Heart left ventricle (tissue), 16 donors: Measurements from ENCODE around the gene ELOVL3. TPM values are rescaled to one million over a fixed set of nuclear protein-coding genes. Genes with fewer than 3 reads are reported as not detected.

Experiments
- ATAC-seq, 4 donors: fragments of 200-7000 bp; cut with Tn5 transposase; one replicate each; pipeline ENCODE4 v1.9.1; 2020 to 2022; ENCODE audit warnings: moderate library complexity in 4 of 4, mild to moderate bottlenecking in 3 of 4, moderate number of reproducible peaks in 1 of 4
- DNase-seq, 5 donors: peaks; one replicate each; pipeline ENCODE4 v3.0.0-alpha.2; 2020
- H3K27ac ChIP-seq, 12 donors: fragments of 200-600 bp; sonication (generic) in 4 of 12; one replicate each; pipeline versions ENCODE4 v1.5.0 to v1.8.0; 2016 to 2022; ENCODE audit warnings: mild to moderate bottlenecking in 2 of 12
- H3K27me3 ChIP-seq, 9 donors: fragments of 200-600 bp; sonication (generic) in 2 of 9; one replicate each; pipeline versions ENCODE4 v1.5.1 to v1.8.0; 2016 to 2022; ENCODE audit warnings: mild to moderate bottlenecking in 3 of 9
- H3K36me3 ChIP-seq, 9 donors: fragments of 200-600 bp; sonication (generic) in 2 of 9; one replicate each; pipeline versions ENCODE4 v1.5.0 to v1.8.0; 2018 to 2022; ENCODE audit warnings: mild to moderate bottlenecking in 2 of 9
- H3K4me1 ChIP-seq, 12 donors: fragments of 200-600 bp; sonication (generic) in 4 of 12; one replicate each; pipeline versions ENCODE4 v1.5.0 to v1.8.0; 2016 to 2022; ENCODE audit warnings: mild to moderate bottlenecking in 3 of 12
- H3K4me3 ChIP-seq, 12 donors: fragments of 200-600 bp; sonication (generic) in 4 of 12; one replicate each; pipeline versions ENCODE4 v1.5.0 to v1.8.0; 2017 to 2022; ENCODE audit warnings: mild to moderate bottlenecking in 9 of 12, moderate library complexity in 4 of 12
- H3K9me3 ChIP-seq, 12 donors: fragments of 200-600 bp; sonication (generic) in 4 of 12; one replicate each; pipeline versions ENCODE4 v1.5.0 to v1.8.0; 2016 to 2022; ENCODE audit warnings: mild to moderate bottlenecking in 1 of 12
- POLR2A ChIP-seq, 2 donors: fragments of 450-650 bp; IDR thresholded peaks; one replicate each; pipeline ENCODE4 v1.6.1; 2017; ENCODE audit warnings: antibody characterized with exemption in 2 of 2, mild to moderate bottlenecking in 2 of 2, moderate library complexity in 2 of 2
- WGBS, 4 donors: extraction: QIAGEN DNeasy Blood & Tissue Kit in 2 of 4; methylation state at CpG; one replicate each; pipeline versions ENCODE4 v1.1.5 to v1.1.7; 2013 to 2018; 5-methylcytosine and 5-hydroxymethylcytosine counted together
- intact Hi-C, 10 donors: fragments of 100-400 bp; cut with DNase I; formaldehyde crosslinking; loops; one replicate each; pipeline versions ENCODE4 v1.11.1 to v1.14.2; 2022
- polyA plus RNA-seq, 2 donors: library from polyadenylated mRNA; stranded (reverse); fragments of 200-250 nt; gene quantifications; one replicate each; pipeline ENCODE4 v1.2.3, GENCODE V29; 2013
- total RNA-seq, 9 donors: library from RNA; depleted of rRNA in 2 of 9; stranded (reverse); fragments of >200 nt in 2 of 9; fragmentation: NEBNext Ultra II Directional in 3 of 9; extraction: Animal tissue kit (Norgen Biotek cat#: 25700) in 3 of 9; gene quantifications; one replicate each; pipeline versions ENCODE4 v1.1.0 to v1.2.4, GENCODE V29; 2016 to 2023
- TF ChIP-seq, protein P1 (sequence below), 12 donors: fragments of 200-600 bp; sonication (generic) in 4 of 12; IDR thresholded peaks; one replicate each; pipeline versions ENCODE4 v1.5.0 to v1.8.0; 2018 to 2022; ENCODE audit warnings: antibody characterized with exemption in 12 of 12, mild to moderate bottlenecking in 5 of 12
- donor health status: ischemic (EF 13 %, LVEDD 7.1; RV severe dilation, severe dysfunction).
- donor health status: healthy with polysubstance abuse.
- donor health status: DM: no; HTN: yes; CAD: no.
- donor health status: DM: no; HTN: no; CAD: no.
- donor health status: ischemic (EF 25% LVEDD 6.9; RV normal size, moderate dysfunction).
- donor health status: ischemic (EF 25% LVEDD 5.7; RV mildly dilated, moderate dysfunction).
- donor health status: healthy.
- donor health status: DM: yes; HTN: yes; CAD: no.
- donor health status: ischemic (EF 35%, LVEDD 5.7; RV mildly dilated, moderate dysfunction).
- donor health status: nonischemic (EF 11% LVEDD 7.7; RV severe dilation, severe dysfunction).
- donor health status: DM: yes; HTN: yes; CAD: no.
- donor health status: PGD.
- donor health status: ischemic (EF 29% LVEDD 5.4; RV normal size, mild dysfunction).
- donor health status: nonischemic (EF 23%, LVEDD 6.1; RV moderate dilation, normal function).

The ELOVL3 gene
- total and polyA plus RNA-seq, 11 donors: 0.17 to 0.25 (median 0.20) TPM; not detected in 8

DNA sequence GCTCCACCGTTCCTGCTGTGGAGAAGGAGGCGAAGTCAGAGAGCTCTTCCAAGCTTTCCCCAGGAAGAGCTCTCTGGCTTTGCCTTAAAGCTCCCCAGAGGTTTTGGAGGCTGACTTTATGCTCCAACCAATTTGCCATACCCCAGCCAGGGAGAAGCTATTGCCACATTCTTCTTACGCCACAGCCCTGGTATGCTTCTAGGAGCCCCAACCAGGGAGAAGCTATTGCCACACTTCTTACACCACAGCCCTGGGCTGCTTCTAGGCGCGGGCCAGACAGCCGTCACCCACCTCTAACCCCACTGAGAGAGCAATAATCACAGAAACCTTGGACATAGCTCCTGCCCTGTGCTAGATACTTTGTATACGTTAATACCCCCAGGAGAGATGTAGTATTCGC, 951 bp downstream of the ELOVL3 start:
- no peak for DNase-seq
- no peak for TF ChIP-seq POLR2A (IDR thresholded peaks at IDR 0.05)
- TF ChIP-seq, protein P1, sequence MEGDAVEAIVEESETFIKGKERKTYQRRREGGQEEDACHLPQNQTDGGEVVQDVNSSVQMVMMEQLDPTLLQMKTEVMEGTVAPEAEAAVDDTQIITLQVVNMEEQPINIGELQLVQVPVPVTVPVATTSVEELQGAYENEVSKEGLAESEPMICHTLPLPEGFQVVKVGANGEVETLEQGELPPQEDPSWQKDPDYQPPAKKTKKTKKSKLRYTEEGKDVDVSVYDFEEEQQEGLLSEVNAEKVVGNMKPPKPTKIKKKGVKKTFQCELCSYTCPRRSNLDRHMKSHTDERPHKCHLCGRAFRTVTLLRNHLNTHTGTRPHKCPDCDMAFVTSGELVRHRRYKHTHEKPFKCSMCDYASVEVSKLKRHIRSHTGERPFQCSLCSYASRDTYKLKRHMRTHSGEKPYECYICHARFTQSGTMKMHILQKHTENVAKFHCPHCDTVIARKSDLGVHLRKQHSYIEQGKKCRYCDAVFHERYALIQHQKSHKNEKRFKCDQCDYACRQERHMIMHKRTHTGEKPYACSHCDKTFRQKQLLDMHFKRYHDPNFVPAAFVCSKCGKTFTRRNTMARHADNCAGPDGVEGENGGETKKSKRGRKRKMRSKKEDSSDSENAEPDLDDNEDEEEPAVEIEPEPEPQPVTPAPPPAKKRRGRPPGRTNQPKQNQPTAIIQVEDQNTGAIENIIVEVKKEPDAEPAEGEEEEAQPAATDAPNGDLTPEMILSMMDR (IDR thresholded peaks at IDR 0.05): no peak
- H3K9me3 ChIP-seq: no peaks in the 10 kb centered on the region
- no peak for ATAC-seq
- H3K27me3 ChIP-seq: peaks cover 8 to 29% (median 19%) of the 10 kb centered on the region in 9 donors
- H3K4me3 ChIP-seq: no peak overlapping the region
- 74 to 79% (median 75%) methylated on average over 8 of the region's 8 CpGs for WGBS, 4 donors
- H3K4me1 ChIP-seq: peaks cover 5 to 42% (median 32%) of the 10 kb centered on the region in 12 donors
- H3K36me3 ChIP-seq: no peaks in the 10 kb centered on the region
- no peak overlapping the region for H3K27ac ChIP-seq
- intact Hi-C loops: loop anchor here in 9 of 10 donors (5.0 to 10.0 kb wide), 8 partner anchors 60 to 358 kb away; partner anchors contain the start of gene NFKB2 (in 1 of the 9)

DNA sequence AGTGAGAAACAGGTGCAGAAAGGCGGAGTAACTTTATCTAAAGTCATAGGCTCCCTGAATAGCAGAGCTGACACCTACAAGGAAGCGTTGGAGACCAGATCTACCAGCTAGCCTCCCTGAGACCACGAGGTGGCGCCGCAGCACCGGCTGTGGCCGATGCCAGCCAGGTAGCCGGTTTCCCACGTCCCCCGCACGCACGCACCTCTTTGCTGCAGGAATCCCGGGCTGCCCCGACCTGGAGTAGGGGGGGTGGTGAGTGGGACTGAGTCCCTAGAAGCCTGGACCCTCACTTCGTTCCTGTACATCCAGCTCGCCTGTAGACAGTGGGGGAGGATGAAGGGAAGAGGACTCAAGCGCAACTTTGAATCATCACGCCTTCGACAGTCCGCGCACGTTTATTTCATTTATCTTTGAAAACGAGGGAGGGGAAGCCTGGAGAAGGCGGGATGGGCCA, 3.7 kb downstream of the ELOVL3 start:
- Histone ChIP-seq H3K27me3 (peaks cover 8 to 35% (median 22%) of the 10 kb centered on the region in 9 donors), H3K36me3 (no peaks in the 10 kb centered on the region), H3K4me3 (peak overlapping the region in 11 of 12 donors; percentile 31 to 62 (median 49)), H3K9me3 (no peaks in the 10 kb centered on the region), H3K4me1 (peaks cover 5 to 42% (median 32%) of the 10 kb centered on the region in 12 donors), H3K27ac (no peak overlapping the region)
- WGBS, 4 donors: 1 to 2% (median 1%) methylated on average over 20 to 24 of the region's 24 CpGs
- TF ChIP-seq, protein P1 (IDR thresholded peaks at IDR 0.05): peak; percentile 89 to 98 (median 96)
- no peak for TF ChIP-seq POLR2A (IDR thresholded peaks at IDR 0.05)
- ATAC-seq: peak; percentile 48 to 68 (median 64)
- DNase-seq: peak; percentile 78 to 90 (median 83)
- intact Hi-C loops: loop anchor here (1.0 to 10.0 kb wide), 17 partner anchors 61 to 355 kb away; partner anchors contain the start of gene NFKB2 (in 3 of the 10)

DNA sequence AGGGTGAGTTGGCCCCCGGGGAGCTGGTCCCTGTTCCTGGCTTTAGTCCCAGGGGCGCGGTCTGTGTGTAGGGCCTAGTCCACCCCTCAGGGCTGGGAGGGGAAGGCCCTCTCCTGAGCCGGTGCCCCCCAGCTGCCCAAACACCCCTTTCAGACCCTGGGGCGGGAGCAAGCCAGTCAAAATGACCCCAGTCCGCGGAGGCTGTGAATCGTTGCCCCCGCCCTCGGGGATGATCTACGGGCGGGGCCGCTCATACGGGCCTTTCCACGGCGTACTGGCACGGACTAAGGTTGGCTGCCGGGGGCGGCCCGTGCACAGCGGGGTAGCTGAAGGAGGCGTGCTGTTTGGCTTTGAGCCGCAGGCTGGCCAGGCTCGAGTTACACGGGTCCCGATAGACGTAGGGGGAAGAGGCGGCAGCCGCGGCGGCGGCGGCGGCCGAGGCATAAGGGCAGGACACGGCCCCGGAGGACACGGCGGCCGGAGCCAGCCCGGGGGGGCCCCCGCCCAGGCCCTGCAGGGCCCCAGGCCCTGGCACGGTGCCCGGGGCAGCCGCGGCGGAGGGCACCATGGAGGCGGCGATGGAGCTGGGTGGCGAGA, 4.3 kb downstream of the ELOVL3 start:
- no peak overlapping the region for H3K27ac ChIP-seq
- peak; percentile 27 to 72 (median 56) for DNase-seq
- H3K36me3 ChIP-seq: no peaks in the 10 kb centered on the region
- intact Hi-C loops: loop anchor here in 3 of 10 donors (2.0 to 5.0 kb wide), 2 partner anchors 122 to 167 kb away; partner anchors contain the start of gene NFKB2 (in 1 of the 3)
- no peaks in the 10 kb centered on the region for H3K9me3 ChIP-seq
- 0 to 4% (median 1%) methylated on average over 21 to 50 of the region's 50 CpGs for WGBS, 4 donors
- peaks cover 5 to 42% (median 29%) of the 10 kb centered on the region in 12 donors for H3K4me1 ChIP-seq
- ATAC-seq: peak in 3 of 4 donors; percentile 12 to 40 (median 18)
- peaks cover 8 to 35% (median 22%) of the 10 kb centered on the region in 9 donors for H3K27me3 ChIP-seq
- peak overlapping the region; percentile 21 to 62 (median 48) for H3K4me3 ChIP-seq
- TF ChIP-seq POLR2A (IDR thresholded peaks at IDR 0.05): no peak
- TF ChIP-seq, protein P1 (IDR thresholded peaks at IDR 0.05): no peak

DNA sequence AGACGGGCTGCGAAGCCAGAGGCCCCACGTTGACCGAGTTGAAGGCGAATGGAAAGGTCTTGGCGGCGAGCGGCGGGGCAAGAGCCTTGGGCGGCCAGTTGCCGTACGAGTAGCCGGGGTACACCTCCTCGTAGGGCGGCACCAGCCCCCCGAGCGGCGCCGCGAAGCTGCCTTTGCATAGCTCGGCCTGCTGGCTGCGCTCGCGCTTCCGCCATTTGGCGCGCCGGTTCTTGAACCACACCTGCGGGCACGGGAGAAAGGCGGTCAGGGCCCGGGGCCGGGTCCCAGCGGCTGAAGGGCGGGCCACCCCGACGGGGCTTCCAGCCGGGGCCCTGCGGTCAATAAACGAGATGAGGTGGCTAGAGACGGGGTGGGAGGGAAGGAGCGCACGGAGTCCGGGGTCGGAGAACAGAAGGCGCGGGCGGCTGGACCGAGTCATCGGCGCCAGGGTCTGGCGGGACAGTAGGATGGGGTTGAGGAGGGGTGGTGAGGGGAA, 4.8 kb downstream of the ELOVL3 start:
- Histone ChIP-seq H3K36me3 (no peaks in the 10 kb centered on the region), H3K4me1 (peaks cover 5 to 36% (median 25%) of the 10 kb centered on the region in 12 donors), H3K9me3 (no peaks in the 10 kb centered on the region), H3K27me3 (peaks cover 8 to 35% (median 22%) of the 10 kb centered on the region in 9 donors), H3K4me3 (peak overlapping the region; percentile 21 to 62 (median 48)), H3K27ac (no peak overlapping the region)
- intact Hi-C loops: loop anchor here in 3 of 10 donors (2.0 to 5.0 kb wide), 2 partner anchors 122 to 166 kb away; partner anchors contain the start of gene NFKB2 (in 1 of the 3)
- DNase-seq (peak in 4 of 5 donors; percentile 24 to 74 (median 46)), ATAC-seq (no peak)
- WGBS, 4 donors: 1 to 6% (median 3%) methylated on average over 30 to 52 of the region's 52 CpGs
- TF ChIP-seq, protein P1 (IDR thresholded peaks at IDR 0.05): peak in 6 of 12 donors; percentile 14 to 45 (median 24)
- no peak for TF ChIP-seq POLR2A (IDR thresholded peaks at IDR 0.05)
